ENCODE measurements around the gene EDEM3.

The EDEM3 gene

DNA sequence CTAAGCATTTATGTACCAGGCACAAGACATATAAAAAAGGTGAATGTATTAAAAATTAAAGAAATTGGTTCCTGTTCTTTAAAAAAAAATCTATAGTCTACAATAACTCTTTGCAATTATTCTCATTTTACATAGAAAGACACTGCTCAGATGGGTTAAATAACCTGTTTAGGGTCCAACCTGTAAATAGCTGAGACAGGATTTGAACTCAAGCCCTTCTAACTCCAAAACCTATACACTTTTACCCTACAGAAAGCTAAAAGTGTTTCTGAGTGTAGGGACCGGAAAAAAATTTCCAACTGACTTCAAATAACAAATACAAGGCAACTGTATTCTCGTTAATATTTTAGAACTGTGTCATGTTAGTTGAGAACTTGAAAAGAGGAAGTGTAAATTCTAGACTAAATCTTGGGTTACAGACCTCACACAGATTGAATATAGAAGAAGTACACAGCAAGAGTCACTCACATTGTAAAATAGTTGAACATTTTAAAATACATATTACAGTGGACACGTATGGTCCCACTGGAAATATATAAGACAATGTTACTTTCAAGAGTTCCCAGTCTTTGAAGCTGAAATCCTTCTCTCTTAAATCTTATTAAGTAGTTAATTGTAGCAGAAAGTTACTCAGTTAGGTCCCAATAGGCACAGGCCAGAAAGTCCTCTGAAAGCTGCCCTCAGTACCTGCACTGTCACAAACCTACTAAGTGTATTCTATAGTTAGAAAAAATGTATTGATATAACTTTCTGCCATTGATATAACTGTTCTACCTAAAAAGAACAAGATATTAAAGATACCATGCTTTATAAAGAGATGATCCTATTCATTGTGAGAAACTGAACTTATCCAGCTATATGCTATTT is 7.3 kb downstream of the EDEM3 start:
- H3K27ac ChIP-seq: no peak overlapping the region

GRCh38 chr1:184745929-184746638 is 8.6 kb downstream of the EDEM3 start:
- peak overlapping the region; percentile 21; the same call in 1 of the 2 replicates for H3K27ac ChIP-seq
- TF ChIP-seq CTCF (conservative IDR thresholded peaks at IDR 0.05): no peak

More for the DNA sequence above, 7.3 kb downstream of the EDEM3 start:
- no peak for TF ChIP-seq CTCF (conservative IDR thresholded peaks at IDR 0.05)

GRCh38 chr1:184745110-184745509 is 9.5 kb downstream of the EDEM3 start:
- TF ChIP-seq CTCF (conservative IDR thresholded peaks at IDR 0.05): no peak
- no peak overlapping the region; the same call in 1 of the 2 replicates for H3K27ac ChIP-seq

DNA sequence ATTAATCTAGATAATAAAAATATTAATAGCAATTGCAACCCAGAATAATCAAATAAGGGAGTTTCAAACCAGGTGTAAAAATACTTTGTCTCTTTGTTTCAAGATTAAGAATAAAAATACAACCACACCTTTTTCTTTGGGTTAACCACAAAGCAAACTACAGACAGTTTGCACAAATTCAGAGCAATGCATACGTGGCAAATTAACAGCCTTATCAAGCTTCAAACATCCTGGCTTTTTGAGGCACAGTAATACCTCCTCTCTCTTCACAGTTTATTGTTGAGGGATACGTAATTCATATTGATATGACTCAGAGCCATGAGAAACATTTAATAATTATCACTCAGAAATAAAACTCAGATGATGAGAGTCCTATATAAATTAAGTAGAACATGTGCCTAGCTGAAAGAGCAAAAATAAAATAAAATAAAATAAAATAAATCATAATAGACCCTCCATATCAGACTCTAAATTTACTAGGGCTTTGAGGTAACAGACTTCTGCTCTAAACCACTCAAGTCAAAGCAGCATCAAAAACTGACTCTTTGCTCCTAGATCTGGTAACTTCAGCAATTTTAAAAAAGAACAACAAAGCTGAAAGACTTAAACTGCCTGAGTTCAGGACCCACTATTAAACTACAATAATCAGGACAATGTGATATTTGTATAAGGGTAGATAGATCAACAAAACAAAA is 11.4 kb downstream of the EDEM3 start:
- H3K27ac ChIP-seq: no peak overlapping the region

GRCh38 chr1:184740344-184740743 is 14.3 kb downstream of the EDEM3 start:
- no peak for TF ChIP-seq CTCF (conservative IDR thresholded peaks at IDR 0.05)
- H3K27ac ChIP-seq: no peak overlapping the region

More for the DNA sequence above, 11.4 kb downstream of the EDEM3 start:
- no peak for TF ChIP-seq CTCF (conservative IDR thresholded peaks at IDR 0.05)

GRCh38 chr1:184739796-184740195 is 14.9 kb downstream of the EDEM3 start:
- H3K27ac ChIP-seq: no peak overlapping the region
- no peak for TF ChIP-seq CTCF (conservative IDR thresholded peaks at IDR 0.05)

DNA sequence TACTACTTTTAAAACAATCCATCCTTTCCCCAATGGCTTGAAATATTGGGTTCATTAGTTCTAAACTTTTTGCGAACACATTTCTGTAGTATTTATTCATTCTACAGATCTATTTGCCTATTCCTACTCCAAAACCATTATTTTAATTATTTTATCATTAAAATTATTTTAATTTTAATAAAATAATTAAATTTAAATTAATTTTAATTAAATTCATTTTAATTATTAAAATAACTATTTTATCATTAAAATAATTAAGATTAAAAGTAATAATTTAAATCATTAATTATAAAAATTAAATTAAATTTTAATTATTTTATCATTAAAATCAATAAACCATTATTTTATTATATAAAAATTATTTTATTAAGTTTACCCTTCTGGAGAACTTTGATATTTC is 15.6 kb downstream of the EDEM3 start:
- TF ChIP-seq CTCF (conservative IDR thresholded peaks at IDR 0.05): no peak
- H3K27ac ChIP-seq: no peak overlapping the region

All from VCaP (cell line).